HG03039 (cell line): ENCODE measurements around the gene TIGIT.

Source experiments
- ATAC-seq: cut with Tn5 transposase; IDR thresholded peaks from one replicate; pipeline ENCODE4 v1.9.1; 2021; ENCODE audit warnings: mild to moderate bottlenecking, moderate library complexity; ENCODE audit not compliant: unreplicated experiment

The TIGIT gene

GRCh38 chr3:114351123-114351821, 57.4 kb downstream of the TIGIT start:
- no peak for ATAC-seq

- ATAC-seq = no peak
These were observed 58.0 kb downstream of the TIGIT start for GRCh38 chr3:114351822-114352145.

- ATAC-seq = no peak
These were observed 61.8 kb downstream of the TIGIT start for GRCh38 chr3:114355653-114356052.

- no peak for ATAC-seq
These were observed 62.2 kb downstream of the TIGIT start for GRCh38 chr3:114356066-114356465.

GRCh38 chr3:114356525-114356924, 62.7 kb downstream of the TIGIT start:
- no peak for ATAC-seq
